Neural progenitor cell (in vitro differentiated cells): ENCODE measurements around the gene FABP1.

Experiments used
- CTCF ChIP-seq: fragments of 200-600 bp; sonication (generic); IDR thresholded peaks from 2 replicates; pipeline ENCODE4 v1.5.1; 2017; ENCODE audit warnings: antibody characterized with exemption, mild to moderate bottlenecking
- EZH2phosphoT487 ChIP-seq: fragments of 200-600 bp; sonication (generic); IDR thresholded peaks from 2 replicates; pipeline ENCODE4 v1.6.1; 2017; ENCODE audit warnings: antibody characterized with exemption

DNA sequence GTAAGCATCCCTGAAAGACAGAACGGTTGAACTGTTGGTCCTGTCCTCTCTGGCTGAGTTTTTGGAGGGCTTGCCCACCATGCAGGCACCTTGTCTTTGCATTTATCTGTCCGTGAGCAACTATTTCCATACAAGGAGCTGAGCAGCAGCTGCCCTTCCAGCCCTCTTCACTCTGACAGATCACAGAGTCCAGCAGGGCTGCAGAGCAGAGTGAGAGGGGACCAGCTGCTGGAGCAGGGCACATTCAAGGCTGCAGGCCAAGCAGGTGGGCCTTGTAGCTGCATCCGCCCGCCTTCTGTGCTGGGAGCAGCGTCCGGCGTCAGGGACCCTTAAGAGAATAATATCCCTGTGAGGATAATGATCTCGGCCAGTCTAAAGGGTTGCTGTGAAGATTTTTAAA lies 50.8 kb downstream of the FABP1 start:
- TF ChIP-seq CTCF: no peak
- no peak for TF ChIP-seq EZH2phosphoT487
